Breast epithelium (tissue), 3 donors: ENCODE results near the gene RNF31.

Source experiments
- CTCF ChIP-seq, 3 donors: fragments of 450-650 bp; IDR thresholded peaks; one replicate each; pipeline ENCODE4 v1.5.1; 2016 to 2017; ENCODE audit warnings: antibody characterized with exemption in 3 of 3, mild to moderate bottlenecking in 3 of 3, moderate library complexity in 3 of 3
- POLR2A ChIP-seq: fragments of 450-650 bp; IDR thresholded peaks from one replicate; pipeline ENCODE4 v1.6.1; 2016; ENCODE audit warnings: antibody characterized with exemption, mild to moderate bottlenecking, moderate library complexity

GRCh38 chr14:24167469-24168114 is 20.3 kb downstream of the RNF31 start:
- no peak for TF ChIP-seq CTCF (IDR thresholded peaks at IDR 0.05)
- no peak for TF ChIP-seq POLR2A
